HEK293T (cell line): ENCODE measurements around the gene TBPL1.

Source experiments
- CTCF ChIA-PET: fragments of 350-600 bp; formaldehyde crosslinking; extraction: SDS; loops from one replicate; lab custom pipeline; 2021; ENCODE audit warnings: antibody characterized with exemption, inconsistent platforms; lab: Yijun Ruan, JAX
- POLR2A ChIA-PET: fragments of 350-600 bp; formaldehyde crosslinking; extraction: SDS; loops from one replicate; lab custom pipeline; 2020; ENCODE audit warnings: antibody characterized with exemption, inconsistent platforms; lab: Yijun Ruan, JAX
- DNase-seq: peaks from one replicate; pipeline ENCODE4 v3.0.0; 2012; ENCODE audit warnings: mixed read lengths; ENCODE audit errors: extremely low spot score
- ARNT ChIP-seq: fragments of 450-650 bp; IDR thresholded peaks from 2 replicates; pipeline ENCODE4 v1.6.1; 2017; ENCODE audit warnings: mild to moderate bottlenecking
- BHLHE40 ChIP-seq: fragments of 450-650 bp; IDR thresholded peaks from 2 replicates; pipeline ENCODE4 v1.6.1; 2016; ENCODE audit warnings: mild to moderate bottlenecking, moderate library complexity, borderline replicate concordance
- CTBP1 ChIP-seq: fragments of 450-650 bp; IDR thresholded peaks from 2 replicates; pipeline ENCODE4 v1.6.1; 2016; ENCODE audit warnings: borderline replicate concordance
- ELF4 ChIP-seq: fragments of 450-650 bp; IDR thresholded peaks from 2 replicates; pipeline ENCODE4 v1.6.1; 2017; ENCODE audit warnings: antibody characterized with exemption
- FOXA1 ChIP-seq: fragments of 450-650 bp; IDR thresholded peaks from 2 replicates; pipeline ENCODE4 v1.6.1; 2016; ENCODE audit warnings: mild to moderate bottlenecking
- FOXK2 ChIP-seq: fragments of 450-650 bp; IDR thresholded peaks from 2 replicates; pipeline ENCODE4 v1.6.1; 2016; ENCODE audit warnings: mild to moderate bottlenecking
- FOXM1 ChIP-seq: fragments of 450-650 bp; IDR thresholded peaks from 2 replicates; pipeline ENCODE4 v1.6.1; 2017; ENCODE audit warnings: mild to moderate bottlenecking, borderline replicate concordance
- HDGF ChIP-seq: fragments of 450-650 bp; IDR thresholded peaks from 2 replicates; pipeline ENCODE4 v1.6.1; 2017; ENCODE audit warnings: antibody characterized with exemption, borderline replicate concordance
- L3MBTL2 ChIP-seq: fragments of 450-650 bp; conservative IDR thresholded peaks from 2 replicates; pipeline ENCODE4 v1.6.1; 2016; ENCODE audit warnings: mild to moderate bottlenecking
- LEF1 ChIP-seq: fragments of 450-650 bp; IDR thresholded peaks from 2 replicates; pipeline ENCODE4 v1.6.1; 2017; ENCODE audit warnings: mild to moderate bottlenecking, borderline replicate concordance
- NFRKB ChIP-seq: fragments of 450-650 bp; IDR thresholded peaks from 2 replicates; pipeline ENCODE4 v1.6.1; 2016; ENCODE audit warnings: mild to moderate bottlenecking, moderate library complexity
- SP1 ChIP-seq: fragments of 450-650 bp; IDR thresholded peaks from 2 replicates; pipeline ENCODE4 v1.6.1; 2017
- SUZ12 ChIP-seq: fragments of 450-650 bp; IDR thresholded peaks from 2 replicates; pipeline ENCODE4 v1.6.1; 2016; ENCODE audit warnings: mild to moderate bottlenecking
- TARDBP ChIP-seq: fragments of 450-650 bp; IDR thresholded peaks from 2 replicates; pipeline ENCODE4 v1.6.1; 2016
- ZNF384 ChIP-seq: fragments of 450-650 bp; IDR thresholded peaks from 2 replicates; pipeline ENCODE4 v1.6.1; 2016
- TF ChIP-seq, protein P1 (sequence below): fragments of 450-650 bp; IDR thresholded peaks from 2 replicates; pipeline ENCODE4 v1.6.1; 2016

The TBPL1 gene

GRCh38 chr6:134002821-134003220, 49.8 kb downstream of the TBPL1 start:
- DNase-seq = no peak
- TF ChIP-seq L3MBTL2 (no peak), FOXM1 (no peak), ZNF384 (no peak), ARNT (no peak), FOXA1 (no peak), SP1 (no peak), LEF1 (no peak), FOXK2 (no peak), BHLHE40 (no peak), HDGF (no peak), ELF4 (no peak), CTBP1 (no peak), NFRKB (no peak), TARDBP (no peak), SUZ12 (no peak)
- TF ChIP-seq, protein P1, sequence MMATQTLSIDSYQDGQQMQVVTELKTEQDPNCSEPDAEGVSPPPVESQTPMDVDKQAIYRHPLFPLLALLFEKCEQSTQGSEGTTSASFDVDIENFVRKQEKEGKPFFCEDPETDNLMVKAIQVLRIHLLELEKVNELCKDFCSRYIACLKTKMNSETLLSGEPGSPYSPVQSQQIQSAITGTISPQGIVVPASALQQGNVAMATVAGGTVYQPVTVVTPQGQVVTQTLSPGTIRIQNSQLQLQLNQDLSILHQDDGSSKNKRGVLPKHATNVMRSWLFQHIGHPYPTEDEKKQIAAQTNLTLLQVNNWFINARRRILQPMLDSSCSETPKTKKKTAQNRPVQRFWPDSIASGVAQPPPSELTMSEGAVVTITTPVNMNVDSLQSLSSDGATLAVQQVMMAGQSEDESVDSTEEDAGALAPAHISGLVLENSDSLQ = no peak
- CTCF ChIA-PET = interaction anchor here (0.9 to 1.5 kb wide), 4 partner anchors 11 to 61 kb away, joined by 3 to 5 read pairs (median 4); no protein-coding TSS in a partner anchor
- POLR2A ChIA-PET = no interaction called here

GRCh38 chr6:134003542-134003951, 50.5 kb downstream of the TBPL1 start:
- TF ChIP-seq L3MBTL2 = no peak
- TF ChIP-seq SUZ12 = no peak
- no peak for TF ChIP-seq ELF4
- no peak for TF ChIP-seq FOXM1
- no peak for TF ChIP-seq BHLHE40
- TF ChIP-seq, protein P1 = no peak
- TF ChIP-seq FOXA1 = no peak
- TF ChIP-seq NFRKB = no peak
- no peak for TF ChIP-seq SP1
- no peak for TF ChIP-seq ZNF384
- no peak for TF ChIP-seq LEF1
- TF ChIP-seq TARDBP = no peak
- no peak for TF ChIP-seq FOXK2
- no peak for TF ChIP-seq HDGF
- no peak for TF ChIP-seq CTBP1
- ChIA-PET POLR2A (no interaction called here), CTCF (interaction anchor here (0.9 to 1.0 kb wide), 2 partner anchors 14 to 60 kb away, joined by 4 to 5 read pairs; no protein-coding TSS in a partner anchor)
- no peak for DNase-seq

DNA sequence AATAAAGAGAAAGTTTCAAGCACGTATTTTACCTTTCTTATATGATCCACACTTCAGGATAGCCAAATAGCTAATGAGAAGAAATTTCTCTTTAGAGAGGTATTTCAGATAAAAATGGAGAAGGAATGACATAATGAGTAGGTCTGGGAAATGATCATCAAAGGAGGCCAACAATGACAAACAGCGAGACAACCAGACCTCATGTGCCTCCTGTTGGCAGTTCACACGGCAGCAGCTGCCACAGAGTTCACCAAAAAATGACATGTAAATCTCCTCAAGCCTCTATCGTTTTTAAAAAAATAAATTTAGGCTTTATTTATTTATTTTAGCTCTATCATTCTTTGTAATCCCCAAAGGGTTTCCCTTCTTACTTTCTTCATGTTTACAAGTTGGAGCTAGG, 51.7 kb downstream of the TBPL1 start:
- TF ChIP-seq FOXA1 (no peak), FOXK2 (no peak), ZNF384 (no peak), FOXM1 (no peak), BHLHE40 (no peak), ELF4 (no peak), L3MBTL2 (no peak), NFRKB (no peak), SP1 (no peak), TARDBP (no peak), HDGF (no peak), LEF1 (no peak), CTBP1 (no peak), SUZ12 (no peak), ARNT (no peak)
- TF ChIP-seq, protein P1 = no peak
- CTCF ChIA-PET = interaction anchor here (0.6 to 0.9 kb wide), 2 partner anchors 13 to 59 kb away, joined by 3 read pairs; no protein-coding TSS in a partner anchor
- POLR2A ChIA-PET = no interaction called here
- no peak for DNase-seq

GRCh38 chr6:134005800-134006199, 52.8 kb downstream of the TBPL1 start:
- ChIA-PET CTCF (no interaction called here), POLR2A (no interaction called here)
- TF ChIP-seq TARDBP (no peak), SP1 (no peak), LEF1 (no peak), FOXK2 (no peak), SUZ12 (no peak)
- no peak for DNase-seq

DNA sequence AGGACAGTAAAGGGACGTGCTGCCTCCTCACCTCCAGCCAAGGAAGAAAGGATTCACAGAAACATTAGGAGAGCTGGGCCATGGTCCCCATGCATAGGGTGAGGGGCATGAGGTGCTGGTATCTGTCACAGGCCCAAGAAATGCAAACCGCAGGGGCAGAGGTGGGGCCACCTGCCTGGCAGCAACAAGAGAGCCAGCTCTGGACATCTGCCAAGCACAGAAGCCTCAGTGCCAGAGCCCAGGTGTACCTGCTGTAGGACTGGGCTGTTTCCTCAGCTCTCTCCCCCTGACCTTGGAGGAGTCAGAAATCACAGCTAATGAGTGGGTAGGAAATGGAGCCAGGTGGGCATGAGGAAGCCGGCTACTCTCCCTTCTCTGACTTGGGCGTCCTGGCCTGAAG, 54.1 kb downstream of the TBPL1 start:
- no peak for TF ChIP-seq ARNT
- TF ChIP-seq NFRKB = no peak
- DNase-seq = no peak
- POLR2A ChIA-PET = no interaction called here
- CTCF ChIA-PET = no interaction called here

- CTCF ChIA-PET = no interaction called here
- TF ChIP-seq BHLHE40 = no peak
- TF ChIP-seq FOXA1 = no peak
- POLR2A ChIA-PET = no interaction called here
- DNase-seq = no peak
Observed at GRCh38 chr6:134009876-134010275, 56.9 kb downstream of the TBPL1 start.

DNA sequence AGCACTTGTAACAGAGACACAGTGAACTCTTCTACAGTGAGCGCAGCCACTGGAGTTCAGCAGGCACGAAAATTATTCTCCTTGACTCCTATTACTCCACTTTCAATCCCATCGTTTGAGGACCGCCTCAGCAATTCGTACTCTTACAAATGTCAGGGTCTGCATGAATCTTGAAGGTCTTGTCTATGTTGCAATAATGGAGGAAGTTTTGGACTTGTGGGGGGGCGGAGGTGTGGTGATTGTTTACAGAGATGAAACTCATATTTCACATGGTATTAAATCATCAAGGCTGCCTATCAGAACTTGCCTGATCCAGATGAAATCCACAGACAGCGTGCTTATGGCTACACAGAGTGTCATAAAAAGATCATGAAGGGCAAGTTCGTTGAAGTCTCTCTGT, 57.4 kb downstream of the TBPL1 start:
- ChIA-PET POLR2A (no interaction called here), CTCF (no interaction called here)
- DNase-seq = no peak
- TF ChIP-seq TARDBP (no peak), LEF1 (no peak), SUZ12 (no peak)
